KOPT-K1 (cell line): Measurements from ENCODE around the gene GTF2IRD2.
"Not testable (repeated sequence)": the region's sequence is repeated elsewhere in the genome, so short reads cannot be mapped to it uniquely, and the experiment has no call there.

ENCODE experiments used
- H3K27ac ChIP-seq: fragments of 200-600 bp; sonication (generic); 2 replicates; pipeline ENCODE4 v1.5.1; 2016; ENCODE audit warnings: antibody characterized with exemption, mild to moderate bottlenecking, low read depth, low read length; ENCODE audit not compliant: poor library complexity, severe bottlenecking
- H3K36me3 ChIP-seq: fragments of 200-600 bp; sonication (generic); 2 replicates; pipeline ENCODE4 v1.5.1; 2017; ENCODE audit warnings: antibody characterized with exemption, mild to moderate bottlenecking, low read length, moderate library complexity; ENCODE audit not compliant: insufficient read depth
- H3K9me3 ChIP-seq: fragments of 200-600 bp; sonication (generic); 2 replicates; pipeline ENCODE4 v1.5.1; 2017; ENCODE audit warnings: antibody characterized with exemption, low read length, mild to moderate bottlenecking; ENCODE audit not compliant: insufficient read depth, poor library complexity, severe bottlenecking

The GTF2IRD2 gene

GRCh38 chr7:74815882-74816281 is 35.5 kb downstream of the GTF2IRD2 start:
- not testable (repeated sequence) for H3K27ac ChIP-seq, H3K9me3 ChIP-seq, H3K36me3 ChIP-seq

GRCh38 chr7:74798644-74799043 is 52.8 kb downstream of the GTF2IRD2 start:
- H3K36me3 ChIP-seq, H3K9me3 ChIP-seq, H3K27ac ChIP-seq: not testable (repeated sequence)

- not testable (repeated sequence) for H3K27ac ChIP-seq
These were observed 53.4 kb downstream of the GTF2IRD2 start for GRCh38 chr7:74797848-74798622.

GRCh38 chr7:74789200-74789736 is 62.1 kb downstream of the GTF2IRD2 start:
- H3K27ac ChIP-seq, H3K36me3 ChIP-seq, H3K9me3 ChIP-seq: not testable (repeated sequence)

More at GRCh38 chr7:74797848-74798622, 53.4 kb downstream of the GTF2IRD2 start:
- H3K36me3 ChIP-seq, H3K9me3 ChIP-seq: not testable (repeated sequence)

GRCh38 chr7:74788369-74789150 is 62.8 kb downstream of the GTF2IRD2 start:
- H3K36me3 ChIP-seq, H3K9me3 ChIP-seq: not testable (repeated sequence)

GRCh38 chr7:74783595-74783994 is 67.8 kb downstream of the GTF2IRD2 start:
- not testable (repeated sequence) for H3K9me3 ChIP-seq, H3K36me3 ChIP-seq, H3K27ac ChIP-seq

More at GRCh38 chr7:74788369-74789150, 62.8 kb downstream of the GTF2IRD2 start:
- not testable (repeated sequence) for H3K27ac ChIP-seq

- H3K27ac ChIP-seq, H3K36me3 ChIP-seq, H3K9me3 ChIP-seq: not testable (repeated sequence)
These were observed 69.7 kb downstream of the GTF2IRD2 start for GRCh38 chr7:74781746-74782145.

- not testable (repeated sequence) for H3K27ac ChIP-seq, H3K9me3 ChIP-seq, H3K36me3 ChIP-seq
These were observed 72.4 kb downstream of the GTF2IRD2 start for GRCh38 chr7:74779053-74779452.

- not testable (repeated sequence) for H3K9me3 ChIP-seq, H3K27ac ChIP-seq, H3K36me3 ChIP-seq
These were observed 76.3 kb downstream of the GTF2IRD2 start for GRCh38 chr7:74775111-74775510.

- not testable (repeated sequence) for H3K27ac ChIP-seq, H3K36me3 ChIP-seq, H3K9me3 ChIP-seq
These were observed 77.3 kb downstream of the GTF2IRD2 start, which contains the start of gene NCF1 for GRCh38 chr7:74773760-74774750. Gene NCF1, plus strand, starts transcription at chr7:74774011. Its CDS starts 21 bp downstream, at chr7:74774032.

- H3K27ac ChIP-seq, H3K9me3 ChIP-seq, H3K36me3 ChIP-seq: not testable (repeated sequence)
These were observed 79.3 kb downstream of the GTF2IRD2 start for GRCh38 chr7:74772093-74772492.

GRCh38 chr7:74770062-74770461 is 81.3 kb downstream of the GTF2IRD2 start:
- not testable (repeated sequence) for H3K9me3 ChIP-seq, H3K27ac ChIP-seq, H3K36me3 ChIP-seq

- not testable (repeated sequence) for H3K9me3 ChIP-seq, H3K27ac ChIP-seq, H3K36me3 ChIP-seq
These were observed 84.4 kb downstream of the GTF2IRD2 start for GRCh38 chr7:74766991-74767390.

- not testable (repeated sequence) for H3K27ac ChIP-seq, H3K9me3 ChIP-seq, H3K36me3 ChIP-seq
These were observed 84.9 kb downstream of the GTF2IRD2 start for GRCh38 chr7:74766509-74766908.
